Renal cortex interstitium (tissue), 11 donors: ENCODE data around the gene ANKRD60. TPM values are rescaled to one million over a fixed set of nuclear protein-coding genes. Genes with fewer than 3 reads are reported as not detected.

ENCODE experiments used
- DNase-seq, 11 donors: peaks; one replicate each; pipeline ENCODE4 v3.0.0-alpha.2; 2013; ENCODE audit warnings: low read depth in 9 of 11, low spot score in 4 of 11; ENCODE audit errors: extremely low read depth in 1 of 11
- polyA plus RNA-seq, 3 donors: library from polyadenylated mRNA; unstranded; fragments of 120-200 nt; gene quantifications; one replicate each; pipeline ENCODE4 v1.2.1, GENCODE V29; 2013; ENCODE audit not compliant: insufficient read length in 3 of 3

ANKRD60 gene
- polyA plus RNA-seq, 3 donors = not detected

DNA sequence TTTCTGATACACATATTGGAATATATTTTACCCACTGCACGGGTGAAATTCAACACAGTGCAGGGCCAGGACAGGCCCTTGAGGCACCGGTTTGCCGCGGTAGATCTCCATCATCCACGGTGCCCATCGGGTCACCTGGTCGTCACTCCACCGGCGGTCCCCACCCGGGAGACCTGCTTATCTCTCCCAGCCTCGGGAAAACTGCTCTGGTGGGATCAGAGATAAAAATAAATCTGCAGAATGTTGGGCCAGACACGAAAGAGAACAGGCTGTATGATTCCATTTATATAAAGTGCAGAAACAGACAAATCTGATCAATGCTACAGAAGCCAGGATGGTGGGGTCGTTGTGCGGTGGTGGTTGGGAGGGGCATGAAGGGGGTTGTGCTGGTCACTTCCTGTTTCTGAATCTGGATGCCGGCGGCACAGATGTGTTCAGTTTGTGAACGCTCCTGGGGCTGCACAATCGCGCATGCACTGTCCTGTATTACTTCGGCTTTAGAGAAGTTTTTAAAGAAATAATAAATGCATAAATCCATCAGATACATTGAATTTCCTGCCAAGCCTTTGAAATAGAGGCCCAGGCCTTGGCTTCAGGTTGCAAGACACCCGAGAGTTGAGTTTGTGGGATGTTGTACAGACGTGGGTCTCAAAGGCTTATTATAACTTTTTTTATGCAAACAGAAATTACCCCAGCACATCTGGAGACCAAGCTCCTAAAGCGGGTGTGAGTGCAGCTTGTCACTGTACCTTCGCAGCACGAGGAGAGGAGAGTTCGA is 54.3 kb downstream of the ANKRD60 start:
- DNase-seq = no peak

DNA sequence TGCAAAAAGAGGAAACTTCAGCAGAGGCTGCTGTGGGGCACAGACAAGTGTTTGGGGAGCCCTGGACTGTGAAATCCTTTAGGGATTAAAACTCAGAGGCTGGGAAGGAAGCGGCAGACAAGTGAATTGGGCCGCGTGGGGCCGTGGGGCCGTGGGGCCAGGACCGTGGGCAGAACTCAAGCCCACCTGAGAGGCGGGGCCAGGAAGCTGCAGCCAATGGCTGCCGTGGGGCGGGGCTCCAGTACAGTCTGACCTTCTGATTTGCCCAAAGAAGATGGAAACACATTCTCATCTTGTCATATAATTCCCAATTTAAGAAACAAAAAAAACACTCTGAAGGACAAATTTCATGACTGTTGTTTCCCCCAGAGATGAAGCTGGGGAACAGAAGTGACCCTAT is 55.4 kb downstream of the ANKRD60 start:
- DNase-seq = no peak

DNA sequence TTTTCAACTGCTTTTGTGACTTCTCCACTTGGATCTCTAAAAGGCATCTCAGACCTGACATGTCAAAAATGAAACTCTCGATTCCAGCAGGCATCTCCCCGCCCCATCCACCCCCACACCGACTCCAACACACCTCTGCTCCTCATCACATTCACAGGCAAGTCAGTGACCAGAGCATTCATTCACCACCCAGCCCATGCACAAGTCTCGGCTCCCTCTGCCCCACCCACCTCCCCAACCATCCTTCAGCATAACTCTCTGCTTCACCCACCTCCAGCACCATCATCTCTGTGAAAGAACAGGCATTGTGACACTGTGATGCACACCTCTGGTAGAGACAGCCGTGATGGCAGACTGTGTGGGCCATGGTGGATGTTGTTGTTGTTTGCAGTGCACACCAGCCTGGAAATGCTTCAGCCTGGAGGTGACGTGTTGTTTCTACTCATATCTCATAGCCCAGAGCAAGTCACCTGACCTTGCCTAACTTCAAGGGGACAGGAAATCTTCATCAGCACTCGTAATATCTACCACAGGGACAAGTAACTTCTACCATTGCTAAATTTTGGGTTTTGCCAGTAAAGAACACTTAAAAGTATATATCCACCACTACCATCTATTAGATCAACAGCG is 56.5 kb downstream of the ANKRD60 start:
- no peak for DNase-seq

DNA sequence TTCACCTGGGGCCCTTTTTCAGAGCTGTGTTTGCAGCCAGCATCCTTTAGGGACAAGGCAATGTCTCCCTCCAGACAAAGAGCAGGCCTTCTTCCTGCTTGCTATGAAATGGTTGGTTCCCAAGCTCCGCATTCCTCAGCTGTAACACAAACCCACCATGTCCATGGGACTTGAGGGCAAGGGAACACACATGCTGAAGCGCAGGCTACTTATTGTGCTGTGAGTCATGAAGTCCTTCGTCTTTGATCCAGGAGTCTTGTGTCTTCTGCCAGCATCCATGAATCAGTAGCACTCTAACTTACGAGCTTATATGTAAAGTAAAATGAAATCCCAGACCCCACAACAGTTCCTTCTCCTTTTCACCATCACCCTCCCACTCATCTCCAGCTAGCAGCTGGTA is 59.0 kb downstream of the ANKRD60 start:
- DNase-seq = no peak

DNA sequence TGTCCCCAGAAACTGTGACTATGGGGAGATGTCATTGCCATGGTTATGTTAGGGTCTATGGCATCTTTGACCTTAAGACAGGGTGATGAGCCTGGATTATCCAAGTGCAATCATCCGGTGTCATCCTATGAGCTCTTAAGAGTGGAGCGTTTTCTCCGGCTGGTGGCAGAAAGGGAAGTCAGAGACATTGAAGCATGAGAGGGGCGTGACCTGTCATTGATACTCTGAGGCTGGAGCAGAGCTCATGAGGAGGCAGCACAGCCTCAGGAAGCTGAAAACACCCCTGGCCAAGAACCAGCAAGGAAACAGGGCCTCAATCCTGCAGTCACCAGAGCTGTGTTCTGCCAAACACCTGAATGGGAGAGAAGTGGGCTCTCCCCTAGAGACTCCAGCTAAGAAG is 59.6 kb downstream of the ANKRD60 start:
- DNase-seq = peak in 1 of 11 donors; percentile 47

DNA sequence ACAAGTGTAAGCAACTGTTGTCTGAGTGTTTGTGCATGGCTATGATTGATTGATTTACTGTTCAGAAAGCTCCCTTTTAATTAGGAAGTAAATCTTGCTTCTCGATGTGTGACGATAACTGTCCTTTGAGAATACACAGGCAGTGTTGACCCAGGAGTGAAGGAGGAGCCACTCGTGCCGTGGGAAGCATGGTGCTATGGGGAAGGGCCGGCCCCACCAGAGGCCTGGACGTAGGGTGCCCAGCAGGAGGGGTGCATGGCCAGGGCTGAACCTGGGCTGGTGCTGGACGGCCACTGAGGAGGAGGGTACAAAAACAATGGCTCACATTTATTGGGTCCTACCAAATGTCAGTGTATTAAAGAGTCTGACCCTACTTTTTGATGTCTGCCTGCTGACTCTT is 60.7 kb downstream of the ANKRD60 start:
- DNase-seq = no peak

Other genes starting within 250 kb of the ANKRD60 start
- gene RAB22A, start 81.1 kb upstream of the ANKRD60 start, polyA plus RNA-seq = 10 to 100 TPM; 18.6 to 21.2 (median 19.0) TPM
- gene VAPB, start 160.6 kb upstream of the ANKRD60 start, polyA plus RNA-seq = 10 to 100 TPM; 51.8 to 59.3 (median 58.2) TPM